ENCODE data around the gene SPRR2E.
"Not testable (repeated sequence)": the region's sequence is repeated elsewhere in the genome, so short reads cannot be mapped to it uniquely, and the experiment has no call there.

SPRR2E gene

GRCh38 chr1:153058826-153059784 lies 35.2 kb downstream of the SPRR2E start:
- DNase-seq = no peak

- DNase-seq = no peak
These were observed 36.2 kb downstream of the SPRR2E start for GRCh38 chr1:153058154-153058553.

- DNase-seq = no peak
These were observed 37.0 kb downstream of the SPRR2E start, which contains the start of gene SPRR2A for GRCh38 chr1:153057375-153057774. TSS of gene SPRR2A (minus strand) at chr1:153057512. CDS start at chr1:153056735, 777 bp downstream.

- not testable (repeated sequence) for DNase-seq
These were observed 38.2 kb downstream of the SPRR2E start for GRCh38 chr1:153056111-153056510.

- no peak for DNase-seq
These were observed 45.1 kb downstream of the SPRR2E start for GRCh38 chr1:153049211-153049610.

All from stimulated activated CD4-positive, alpha-beta T cell treated with anti-CD3 and anti-CD28 coated beads, Interleukin-12 subunit alpha, Interleukin-12 subunit beta, amount 100 ng/mL, for 4 hours (primary cell).